Islet of Langerhans (tissue), 1 donor: ENCODE data around the gene REG3G.

Experiments
- FAIRE-seq: peaks from one replicate; lab custom pipeline; 2011; peaks lifted over from hg19 to GRCh38; lab: Jason Lieb, UNC

Gene REG3G

GRCh38 chr2:79025421-79025820, at the start of gene REG3G:
Gene REG3G (plus strand): TSS chr2:79025702. CDS start chr2:79026094, 392 bp downstream.
- no peak for FAIRE-seq

- no peak for FAIRE-seq
Observed at GRCh38 chr2:78977661-78978145, 47.8 kb upstream of the REG3G start.

GRCh38 chr2:78978340-78978739, 47.2 kb upstream of the REG3G start:
- FAIRE-seq = no peak

- FAIRE-seq = peak; percentile 5
Observed at GRCh38 chr2:78979380-78980151, 45.9 kb upstream of the REG3G start.

GRCh38 chr2:78980152-78980465, 45.4 kb upstream of the REG3G start:
- no peak for FAIRE-seq

GRCh38 chr2:78980871-78981270, 44.6 kb upstream of the REG3G start:
- no peak for FAIRE-seq

GRCh38 chr2:78982638-78983330, 42.7 kb upstream of the REG3G start:
- no peak for FAIRE-seq

GRCh38 chr2:78984386-78984785, 41.1 kb upstream of the REG3G start:
- FAIRE-seq = no peak

- FAIRE-seq = no peak
Observed at GRCh38 chr2:78985558-78985957, 39.9 kb upstream of the REG3G start.

- no peak for FAIRE-seq
Observed at GRCh38 chr2:78989051-78989450, 36.5 kb upstream of the REG3G start.

GRCh38 chr2:78992451-78992806, 33.1 kb upstream of the REG3G start:
- no peak for FAIRE-seq

- no peak for FAIRE-seq
Observed at GRCh38 chr2:78992807-78993517, 32.5 kb upstream of the REG3G start.

- FAIRE-seq = no peak
Observed at GRCh38 chr2:78993518-78994148, 31.9 kb upstream of the REG3G start.

- no peak for FAIRE-seq
Observed at GRCh38 chr2:78994789-78995188, 30.7 kb upstream of the REG3G start.

GRCh38 chr2:78999406-78999805, 26.1 kb upstream of the REG3G start:
- peak; percentile 43 for FAIRE-seq

- no peak for FAIRE-seq
Observed at GRCh38 chr2:79000008-79000576, 25.4 kb upstream of the REG3G start.

GRCh38 chr2:79001285-79001684, 24.2 kb upstream of the REG3G start:
- FAIRE-seq = no peak

GRCh38 chr2:79004680-79005079, 20.8 kb upstream of the REG3G start:
- no peak for FAIRE-seq

- FAIRE-seq = no peak
Observed at GRCh38 chr2:79005216-79005615, 20.3 kb upstream of the REG3G start.

GRCh38 chr2:79009388-79009787, 16.1 kb upstream of the REG3G start:
- FAIRE-seq = no peak

- no peak for FAIRE-seq
Observed at GRCh38 chr2:79011496-79011895, 14.0 kb upstream of the REG3G start.

- FAIRE-seq = no peak
Observed at GRCh38 chr2:79013629-79014028, 11.9 kb upstream of the REG3G start.
